Transverse colon (tissue), 4 donors: ENCODE measurements around the gene HTRA1.

Experiments used
- CTCF ChIP-seq, 5 experiments: fragments of 200-600 bp in 3 of 5; fragments of 450-650 bp in 2 of 5; sonication (generic) in 3 of 5; IDR thresholded peaks; 1 replicate in 2 of 5; 2 replicates in 3 of 5; pipeline ENCODE4 v1.5.1; 2016 to 2017; ENCODE audit warnings: antibody characterized with exemption in 5 of 5, inconsistent platforms in 3 of 5, mild to moderate bottlenecking in 2 of 5, moderate library complexity in 1 of 5
- POLR2AphosphoS5 ChIP-seq, 3 donors: sonication (generic); formaldehyde crosslinking; IDR thresholded peaks; one replicate each; pipeline ENCODE4 v1.6.1; 2016; ENCODE audit warnings: antibody characterized with exemption in 3 of 3

GRCh38 chr10:122541541-122542002, 80.2 kb downstream of the HTRA1 start:
- no peak for TF ChIP-seq CTCF (IDR thresholded peaks at IDR 0.05)
- TF ChIP-seq POLR2AphosphoS5 (IDR thresholded peaks at IDR 0.05): no peak
